Measurements from ENCODE around the gene ROM1.

The ROM1 gene

DNA sequence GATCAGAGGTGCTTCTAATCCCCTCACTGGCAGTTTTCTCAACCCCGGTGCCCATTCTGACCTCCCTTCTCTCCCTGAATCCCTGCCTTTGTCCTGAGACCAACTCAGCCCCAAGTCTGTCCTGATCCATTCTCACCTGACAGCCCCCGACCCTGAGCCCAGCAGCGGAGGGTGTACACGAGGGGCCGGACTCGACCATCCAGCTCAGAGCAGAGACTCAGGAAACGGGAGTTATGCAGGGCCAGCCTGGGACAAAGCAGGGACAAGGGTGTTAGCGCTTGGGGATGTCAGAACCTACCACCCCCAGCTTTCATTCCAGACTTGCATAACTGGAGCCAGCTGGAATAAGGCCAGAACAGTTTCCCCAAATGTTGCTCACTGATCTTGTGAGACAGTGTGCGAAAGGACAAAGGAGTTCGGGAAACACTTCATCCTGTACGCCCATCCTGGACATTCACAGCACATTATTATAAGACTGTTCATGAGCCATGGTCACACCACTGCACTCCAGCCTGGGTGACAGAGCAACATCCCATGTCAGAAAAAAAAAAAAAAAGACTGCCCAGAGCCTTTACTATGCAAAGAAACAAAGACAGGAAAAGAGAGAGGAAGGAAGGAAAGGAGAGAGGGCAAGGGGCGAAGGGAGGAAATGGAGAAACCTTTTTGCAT is 35.9 kb upstream of the ROM1 start:
- Histone ChIP-seq H3K79me2 (ENCODE audit: insufficient read depth, low read length) (peaks cover 43% of the 10 kb centered on the region), H3K4me2 (ENCODE audit: insufficient read depth, low read length) (no peak overlapping the region), H3K36me3 (ENCODE audit: insufficient read depth, low read length) (peaks cover 66% of the 10 kb centered on the region), H2AFZ (ENCODE audit: low read depth, low read length) (no peak overlapping the region), H3K9ac (ENCODE audit: low read depth, low read length) (no peak overlapping the region), H3K27me3 (ENCODE audit: insufficient read depth, low read length, poor library complexity) (no peaks in the 10 kb centered on the region), H3K4me3 (ENCODE audit: low read depth in 1 of 2, low read length in 2 of 2) (no peak overlapping the region), H3K9me3 (ENCODE audit: insufficient read depth, low read length, severe bottlenecking) (no peaks in the 10 kb centered on the region), H3K27ac (ENCODE audit: low read length) (no peak overlapping the region), H4K20me1 (ENCODE audit: insufficient read depth, low read length) (peaks cover 10% of the 10 kb centered on the region), H3K4me1 (ENCODE audit: insufficient read depth, low read length) (peaks cover 30% of the 10 kb centered on the region)
- TF ChIP-seq, protein P1, sequence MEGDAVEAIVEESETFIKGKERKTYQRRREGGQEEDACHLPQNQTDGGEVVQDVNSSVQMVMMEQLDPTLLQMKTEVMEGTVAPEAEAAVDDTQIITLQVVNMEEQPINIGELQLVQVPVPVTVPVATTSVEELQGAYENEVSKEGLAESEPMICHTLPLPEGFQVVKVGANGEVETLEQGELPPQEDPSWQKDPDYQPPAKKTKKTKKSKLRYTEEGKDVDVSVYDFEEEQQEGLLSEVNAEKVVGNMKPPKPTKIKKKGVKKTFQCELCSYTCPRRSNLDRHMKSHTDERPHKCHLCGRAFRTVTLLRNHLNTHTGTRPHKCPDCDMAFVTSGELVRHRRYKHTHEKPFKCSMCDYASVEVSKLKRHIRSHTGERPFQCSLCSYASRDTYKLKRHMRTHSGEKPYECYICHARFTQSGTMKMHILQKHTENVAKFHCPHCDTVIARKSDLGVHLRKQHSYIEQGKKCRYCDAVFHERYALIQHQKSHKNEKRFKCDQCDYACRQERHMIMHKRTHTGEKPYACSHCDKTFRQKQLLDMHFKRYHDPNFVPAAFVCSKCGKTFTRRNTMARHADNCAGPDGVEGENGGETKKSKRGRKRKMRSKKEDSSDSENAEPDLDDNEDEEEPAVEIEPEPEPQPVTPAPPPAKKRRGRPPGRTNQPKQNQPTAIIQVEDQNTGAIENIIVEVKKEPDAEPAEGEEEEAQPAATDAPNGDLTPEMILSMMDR (IDR thresholded peaks at IDR 0.05; ENCODE audit: borderline replicate concordance, extremely low read depth, low read length, poor library complexity, severe bottlenecking): no peak
- TF ChIP-seq EZH2 (IDR thresholded peaks at IDR 0.05; ENCODE audit: borderline replicate concordance, low read depth, low read length, severe bottlenecking): no peak
- DNase-seq: no peak
- no peak for ATAC-seq (ENCODE audit: insufficient read depth, low read depth)

DNA sequence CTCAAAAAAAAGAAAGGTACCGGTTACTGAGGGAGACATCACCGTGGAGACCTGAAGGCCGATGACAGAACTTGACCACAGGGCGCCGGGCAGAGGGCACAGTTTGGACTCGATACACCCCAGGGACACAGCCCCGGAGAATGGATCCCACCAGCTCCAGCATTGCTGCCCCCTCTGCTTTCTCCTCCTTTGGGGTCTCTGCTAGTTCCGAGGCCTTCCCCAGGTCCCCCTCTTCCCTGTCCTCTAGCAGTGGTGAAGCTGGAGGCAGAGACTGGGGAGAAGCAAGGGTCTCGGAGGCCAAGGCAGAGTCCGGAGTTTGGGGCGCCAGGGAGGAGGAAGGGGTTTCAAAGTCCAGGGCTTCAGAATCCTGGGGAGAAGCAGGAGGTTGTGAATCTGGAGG is 34.5 kb upstream of the ROM1 start:
- no peaks in the 10 kb centered on the region for H3K27me3 ChIP-seq (ENCODE audit: insufficient read depth, low read length, poor library complexity)
- H3K79me2 ChIP-seq (ENCODE audit: insufficient read depth, low read length): peaks cover 32% of the 10 kb centered on the region
- H2AFZ ChIP-seq (ENCODE audit: low read depth, low read length): no peak overlapping the region
- H4K20me1 ChIP-seq (ENCODE audit: insufficient read depth, low read length): no peaks in the 10 kb centered on the region; the same call in 1 of the 2 replicates
- ATAC-seq (ENCODE audit: insufficient read depth, low read depth) (no peak), DNase-seq (no peak)
- peaks cover 23% of the 10 kb centered on the region for H3K4me1 ChIP-seq (ENCODE audit: insufficient read depth, low read length)
- no peak overlapping the region for H3K4me2 ChIP-seq (ENCODE audit: insufficient read depth, low read length)
- no peaks in the 10 kb centered on the region for H3K9me3 ChIP-seq (ENCODE audit: insufficient read depth, low read length, severe bottlenecking)
- H3K4me3 ChIP-seq (ENCODE audit: low read depth in 1 of 2, low read length in 2 of 2): no peak overlapping the region
- peaks cover 62% of the 10 kb centered on the region for H3K36me3 ChIP-seq (ENCODE audit: insufficient read depth, low read length)
- H3K27ac ChIP-seq (ENCODE audit: low read length): no peak overlapping the region
- TF ChIP-seq EZH2 (IDR thresholded peaks at IDR 0.05; ENCODE audit: borderline replicate concordance, low read depth, low read length, severe bottlenecking): no peak
- TF ChIP-seq, protein P1 (IDR thresholded peaks at IDR 0.05; ENCODE audit: borderline replicate concordance, extremely low read depth, low read length, poor library complexity, severe bottlenecking): no peak
- no peak overlapping the region for H3K9ac ChIP-seq (ENCODE audit: low read depth, low read length)

DNA sequence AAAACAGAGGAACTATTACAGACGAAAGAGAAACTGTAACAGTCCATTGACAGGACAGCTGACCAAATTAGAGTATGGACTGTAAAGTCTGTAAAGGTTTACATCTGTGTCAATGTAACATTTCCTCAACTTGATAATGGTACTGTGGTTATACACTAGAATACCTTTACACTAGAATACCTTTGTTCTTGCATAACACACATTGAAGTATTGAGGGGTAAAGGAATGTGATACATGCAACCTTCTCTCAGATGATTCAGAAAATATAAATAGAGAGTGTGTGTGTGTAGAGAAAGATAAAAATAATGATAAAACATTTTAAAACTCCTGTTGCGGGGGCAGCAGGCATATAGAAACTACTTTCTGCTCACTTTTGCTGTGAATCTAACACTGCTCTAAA is 33.8 kb upstream of the ROM1 start:
- Histone ChIP-seq H3K27ac (ENCODE audit: low read length) (no peak overlapping the region), H3K4me3 (ENCODE audit: low read depth in 1 of 2, low read length in 2 of 2) (no peak overlapping the region), H3K9me3 (ENCODE audit: insufficient read depth, low read length, severe bottlenecking) (no peaks in the 10 kb centered on the region), H3K36me3 (ENCODE audit: insufficient read depth, low read length) (peaks cover 68% of the 10 kb centered on the region), H2AFZ (ENCODE audit: low read depth, low read length) (no peak overlapping the region), H3K79me2 (ENCODE audit: insufficient read depth, low read length) (peaks cover 35% of the 10 kb centered on the region; the same call in 1 of the 2 replicates), H3K4me2 (ENCODE audit: insufficient read depth, low read length) (no peak overlapping the region), H4K20me1 (ENCODE audit: insufficient read depth, low read length) (no peaks in the 10 kb centered on the region; the same call in 1 of the 2 replicates), H3K9ac (ENCODE audit: low read depth, low read length) (no peak overlapping the region), H3K27me3 (ENCODE audit: insufficient read depth, low read length, poor library complexity) (no peaks in the 10 kb centered on the region), H3K4me1 (ENCODE audit: insufficient read depth, low read length) (peaks cover 23% of the 10 kb centered on the region)
- TF ChIP-seq, protein P1 (IDR thresholded peaks at IDR 0.05; ENCODE audit: borderline replicate concordance, extremely low read depth, low read length, poor library complexity, severe bottlenecking): no peak
- TF ChIP-seq EZH2 (IDR thresholded peaks at IDR 0.05; ENCODE audit: borderline replicate concordance, low read depth, low read length, severe bottlenecking): no peak
- no peak for DNase-seq
- no peak for ATAC-seq (ENCODE audit: insufficient read depth, low read depth)

Measured in DND-41 (cell line).